Loucy (cell line): Measurements from ENCODE around the gene KLHL6.
"Not testable (repeated sequence)": the region's sequence is repeated elsewhere in the genome, so short reads cannot be mapped to it uniquely, and the experiment has no call there.

Experiments used
- H2AFZ ChIP-seq: fragments of 200-600 bp; sonication (generic); 2 replicates; pipeline ENCODE4 v1.6.0; 2016; ENCODE audit warnings: antibody characterized with exemption, mild to moderate bottlenecking, low read length, moderate library complexity
- H3F3A ChIP-seq: fragments of 200-600 bp; 2 replicates; pipeline ENCODE4 v1.6.0; 2016; ENCODE audit warnings: antibody characterized with exemption, low read depth, mild to moderate bottlenecking
- H3K27me3 ChIP-seq: fragments of 200-600 bp; sonication (generic); 2 replicates; pipeline ENCODE4 v1.6.1; 2014; ENCODE audit warnings: low read length, mild to moderate bottlenecking; ENCODE audit not compliant: insufficient read depth, poor library complexity, severe bottlenecking
- H3K36me3 ChIP-seq: fragments of 200-600 bp; sonication (generic); 2 replicates; pipeline ENCODE4 v1.6.1; 2016; ENCODE audit warnings: low read length; ENCODE audit not compliant: insufficient read depth
- H3K4me1 ChIP-seq: fragments of 200-600 bp; sonication (generic); 2 replicates; pipeline ENCODE4 v1.5.1; 2014; ENCODE audit warnings: low read length, mild to moderate bottlenecking; ENCODE audit not compliant: insufficient read depth, poor library complexity, severe bottlenecking
- H3K4me2 ChIP-seq: fragments of 200-600 bp; sonication (generic); 2 replicates; pipeline ENCODE4 v1.6.0; 2014; ENCODE audit warnings: antibody characterized with exemption, low read length, low read depth, mild to moderate bottlenecking; ENCODE audit not compliant: poor library complexity, severe bottlenecking
- H3K4me3 ChIP-seq: fragments of 200-600 bp; sonication (generic); 2 replicates; pipeline ENCODE4 v1.5.1; 2014; ENCODE audit warnings: low read length, mild to moderate bottlenecking, mixed read lengths; ENCODE audit not compliant: poor library complexity, severe bottlenecking
- H3K79me2 ChIP-seq: fragments of 200-600 bp; sonication (generic); 2 replicates; pipeline ENCODE4 v1.6.1; 2014; ENCODE audit warnings: low read length; ENCODE audit not compliant: insufficient read depth
- H3K9ac ChIP-seq: fragments of 200-600 bp; sonication (generic); 2 replicates; pipeline ENCODE4 v1.6.0; 2014; ENCODE audit warnings: mild to moderate bottlenecking, low read depth, low read length, moderate library complexity; ENCODE audit not compliant: poor library complexity, severe bottlenecking
- H3K9me2 ChIP-seq: fragments of 200-600 bp; sonication (generic); replicated peaks from 2 replicates; pipeline ENCODE4 v1.6.1; 2016; ENCODE audit warnings: low read depth, low read length, mixed read lengths
- H3K9me3 ChIP-seq: fragments of 200-600 bp; sonication (generic); 2 replicates; pipeline ENCODE4 v1.6.1; 2014; ENCODE audit warnings: mild to moderate bottlenecking, antibody characterized with exemption, low read length, low read depth; ENCODE audit not compliant: insufficient read depth
- H4K20me1 ChIP-seq: fragments of 200-600 bp; sonication (generic); 2 replicates; pipeline ENCODE4 v1.6.0; 2014; ENCODE audit warnings: antibody characterized with exemption, low read length, mild to moderate bottlenecking; ENCODE audit not compliant: insufficient read depth, poor library complexity, severe bottlenecking
- CTCF ChIP-seq: fragments of 200-600 bp; sonication (generic); conservative IDR thresholded peaks from 2 replicates; pipeline ENCODE4 v1.5.1; 2014; ENCODE audit warnings: mild to moderate bottlenecking, antibody characterized with exemption, low read length
- EZH2phosphoT487 ChIP-seq: fragments of 200-600 bp; IDR thresholded peaks from 2 replicates; pipeline ENCODE4 v1.6.1; 2018; ENCODE audit warnings: antibody characterized with exemption, mild to moderate bottlenecking, moderate library complexity, borderline replicate concordance

Gene KLHL6

DNA sequence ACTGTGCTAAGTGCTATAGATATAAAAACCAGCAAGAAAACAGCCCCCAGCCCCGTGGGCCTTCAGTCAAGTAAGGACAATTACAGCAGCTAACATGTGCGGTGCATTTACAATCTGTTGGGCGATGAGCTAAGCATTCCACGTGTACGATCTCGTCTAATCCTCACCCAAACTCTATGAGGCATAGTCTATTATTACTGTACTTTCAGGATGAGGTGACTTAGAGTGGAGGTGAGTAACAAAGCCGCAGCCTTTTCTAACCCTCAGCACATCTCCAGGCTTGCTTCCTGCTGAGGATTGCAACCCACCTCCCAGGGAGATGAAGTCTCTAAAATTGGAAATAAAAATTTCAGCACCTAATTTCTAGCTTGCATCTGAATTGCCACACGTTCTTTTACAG, 73.9 kb downstream of the KLHL6 start:
- Histone ChIP-seq H3K4me3 (no peak overlapping the region), H3K4me2 (no peak overlapping the region), H3K9me2 (no peaks in the 10 kb centered on the region), H3K4me1 (no peaks in the 10 kb centered on the region), H3K9ac (no peak overlapping the region), H2AFZ (no peak overlapping the region), H4K20me1 (no peaks in the 10 kb centered on the region), H3K36me3 (no peaks in the 10 kb centered on the region), H3K27me3 (no peaks in the 10 kb centered on the region), H3K79me2 (no peaks in the 10 kb centered on the region), H3K9me3 (no peaks in the 10 kb centered on the region), H3F3A (no peaks in the 10 kb centered on the region)
- TF ChIP-seq EZH2phosphoT487 (no peak), CTCF (no peak)

GRCh38 chr3:183478501-183478900, 77.0 kb downstream of the KLHL6 start:
- H3K27me3 ChIP-seq, result no peaks in the 10 kb centered on the region
- TF ChIP-seq CTCF (no peak), EZH2phosphoT487 (no peak)

GRCh38 chr3:183477801-183478456, 77.6 kb downstream of the KLHL6 start:
- H3K36me3 ChIP-seq, result no peaks in the 10 kb centered on the region
- TF ChIP-seq CTCF (no peak), EZH2phosphoT487 (no peak)

More at GRCh38 chr3:183478501-183478900, 77.0 kb downstream of the KLHL6 start:
- H3K79me2 ChIP-seq, result no peaks in the 10 kb centered on the region
- no peaks in the 10 kb centered on the region for H3K9me3 ChIP-seq
- no peaks in the 10 kb centered on the region for H4K20me1 ChIP-seq
- H3K36me3 ChIP-seq, result no peaks in the 10 kb centered on the region
- no peaks in the 10 kb centered on the region for H3F3A ChIP-seq
- H3K4me3 ChIP-seq, result no peak overlapping the region
- no peak overlapping the region for H3K4me2 ChIP-seq
- no peaks in the 10 kb centered on the region for H3K9me2 ChIP-seq
- H3K9ac ChIP-seq, result no peak overlapping the region
- no peaks in the 10 kb centered on the region for H3K4me1 ChIP-seq
- no peak overlapping the region for H2AFZ ChIP-seq

GRCh38 chr3:183475764-183476162, 79.7 kb downstream of the KLHL6 start:
- H3F3A ChIP-seq, H2AFZ ChIP-seq, H3K9ac ChIP-seq, H3K9me3 ChIP-seq, H3K79me2 ChIP-seq, H3K4me2 ChIP-seq, H4K20me1 ChIP-seq, H3K4me3 ChIP-seq, H3K4me1 ChIP-seq, H3K9me2 ChIP-seq, H3K36me3 ChIP-seq, H3K27me3 ChIP-seq: not testable (repeated sequence)

More at GRCh38 chr3:183477801-183478456, 77.6 kb downstream of the KLHL6 start:
- Histone ChIP-seq H3K4me2 (no peak overlapping the region), H3F3A (no peaks in the 10 kb centered on the region), H3K9me3 (no peaks in the 10 kb centered on the region), H2AFZ (no peak overlapping the region), H3K9ac (no peak overlapping the region), H3K4me1 (no peaks in the 10 kb centered on the region), H3K79me2 (no peaks in the 10 kb centered on the region), H3K27me3 (no peaks in the 10 kb centered on the region), H3K4me3 (no peak overlapping the region), H3K9me2 (no peaks in the 10 kb centered on the region), H4K20me1 (no peaks in the 10 kb centered on the region)
